HEK293T (cell line): ENCODE measurements around the gene ARID1B.

Source experiments
- CTCF ChIA-PET: fragments of 350-600 bp; formaldehyde crosslinking; extraction: SDS; loops from one replicate; lab custom pipeline; 2021; ENCODE audit warnings: antibody characterized with exemption, inconsistent platforms; lab: Yijun Ruan, JAX
- POLR2A ChIA-PET: fragments of 350-600 bp; formaldehyde crosslinking; extraction: SDS; loops from one replicate; lab custom pipeline; 2020; ENCODE audit warnings: antibody characterized with exemption, inconsistent platforms; lab: Yijun Ruan, JAX
- DNase-seq: peaks from one replicate; pipeline ENCODE4 v3.0.0; 2012; ENCODE audit warnings: mixed read lengths; ENCODE audit errors: extremely low spot score
- ARNT ChIP-seq: fragments of 450-650 bp; IDR thresholded peaks from 2 replicates; pipeline ENCODE4 v1.6.1; 2017; ENCODE audit warnings: mild to moderate bottlenecking
- BHLHE40 ChIP-seq: fragments of 450-650 bp; IDR thresholded peaks from 2 replicates; pipeline ENCODE4 v1.6.1; 2016; ENCODE audit warnings: mild to moderate bottlenecking, moderate library complexity, borderline replicate concordance
- CTBP1 ChIP-seq: fragments of 450-650 bp; IDR thresholded peaks from 2 replicates; pipeline ENCODE4 v1.6.1; 2016; ENCODE audit warnings: borderline replicate concordance
- ELF4 ChIP-seq: fragments of 450-650 bp; IDR thresholded peaks from 2 replicates; pipeline ENCODE4 v1.6.1; 2017; ENCODE audit warnings: antibody characterized with exemption
- FOXA1 ChIP-seq: fragments of 450-650 bp; IDR thresholded peaks from 2 replicates; pipeline ENCODE4 v1.6.1; 2016; ENCODE audit warnings: mild to moderate bottlenecking
- FOXK2 ChIP-seq: fragments of 450-650 bp; IDR thresholded peaks from 2 replicates; pipeline ENCODE4 v1.6.1; 2016; ENCODE audit warnings: mild to moderate bottlenecking
- FOXM1 ChIP-seq: fragments of 450-650 bp; IDR thresholded peaks from 2 replicates; pipeline ENCODE4 v1.6.1; 2017; ENCODE audit warnings: mild to moderate bottlenecking, borderline replicate concordance
- HDGF ChIP-seq: fragments of 450-650 bp; IDR thresholded peaks from 2 replicates; pipeline ENCODE4 v1.6.1; 2017; ENCODE audit warnings: antibody characterized with exemption, borderline replicate concordance
- L3MBTL2 ChIP-seq: fragments of 450-650 bp; conservative IDR thresholded peaks from 2 replicates; pipeline ENCODE4 v1.6.1; 2016; ENCODE audit warnings: mild to moderate bottlenecking
- LEF1 ChIP-seq: fragments of 450-650 bp; IDR thresholded peaks from 2 replicates; pipeline ENCODE4 v1.6.1; 2017; ENCODE audit warnings: mild to moderate bottlenecking, borderline replicate concordance
- NFRKB ChIP-seq: fragments of 450-650 bp; IDR thresholded peaks from 2 replicates; pipeline ENCODE4 v1.6.1; 2016; ENCODE audit warnings: mild to moderate bottlenecking, moderate library complexity
- PKNOX1 ChIP-seq: fragments of 450-650 bp; IDR thresholded peaks from 2 replicates; pipeline ENCODE4 v1.6.1; 2016
- SP1 ChIP-seq: fragments of 450-650 bp; IDR thresholded peaks from 2 replicates; pipeline ENCODE4 v1.6.1; 2017
- SUZ12 ChIP-seq: fragments of 450-650 bp; IDR thresholded peaks from 2 replicates; pipeline ENCODE4 v1.6.1; 2016; ENCODE audit warnings: mild to moderate bottlenecking
- TARDBP ChIP-seq: fragments of 450-650 bp; IDR thresholded peaks from 2 replicates; pipeline ENCODE4 v1.6.1; 2016
- ZNF384 ChIP-seq: fragments of 450-650 bp; IDR thresholded peaks from 2 replicates; pipeline ENCODE4 v1.6.1; 2016

Gene ARID1B

GRCh38 chr6:156985309-156985708, 208.1 kb downstream of the ARID1B start:
- TF ChIP-seq FOXK2 (no peak), ZNF384 (no peak), PKNOX1 (peak; percentile 74), NFRKB (no peak), SUZ12 (no peak), CTBP1 (no peak)
- ChIA-PET CTCF (no interaction called here), POLR2A (no interaction called here)
- no peak for DNase-seq

GRCh38 chr6:156988276-156989158, 211.3 kb downstream of the ARID1B start:
- ChIA-PET CTCF (interaction anchor here (0.5 to 0.6 kb wide), 2 partner anchors 16 to 1786 kb away, joined by 4 to 7 read pairs; no protein-coding TSS in a partner anchor), POLR2A (interaction anchor here (1.2 to 1.3 kb wide), 2 partner anchors 9 to 33 kb away, joined by 3 read pairs; no protein-coding TSS in a partner anchor)
- no peak for DNase-seq
- TF ChIP-seq CTBP1, result no peak
- no peak for TF ChIP-seq SP1
- no peak for TF ChIP-seq ELF4
- TF ChIP-seq ZNF384, result no peak
- no peak for TF ChIP-seq HDGF
- no peak for TF ChIP-seq FOXK2

- no peak for TF ChIP-seq PKNOX1
- no peak for TF ChIP-seq HDGF
- no peak for TF ChIP-seq ZNF384
- no peak for TF ChIP-seq FOXA1
- TF ChIP-seq SUZ12, result no peak
- TF ChIP-seq TARDBP, result no peak
- ChIA-PET POLR2A (interaction anchor here (1.2 to 1.3 kb wide), 2 partner anchors 10 to 32 kb away, joined by 3 read pairs; no protein-coding TSS in a partner anchor), CTCF (no interaction called here)
- DNase-seq, result no peak
Observed at GRCh38 chr6:156989159-156989806, 212.1 kb downstream of the ARID1B start.

- TF ChIP-seq SUZ12 (no peak), ARNT (0 out of 2 replicates have a peak, but pooled peaks have one; percentile 35)
- no peak for DNase-seq
- CTCF ChIA-PET, result interaction anchor here (0.5 kb wide), 1 partner anchor 330 kb away, joined by 3 read pairs; no protein-coding TSS in a partner anchor
- POLR2A ChIA-PET, result no interaction called here
Observed at GRCh38 chr6:156992020-156992804, 215.0 kb downstream of the ARID1B start.

GRCh38 chr6:156993713-156994112, 216.5 kb downstream of the ARID1B start:
- TF ChIP-seq PKNOX1 (no peak), SP1 (no peak), L3MBTL2 (no peak), ARNT (no peak), CTBP1 (no peak), ZNF384 (no peak), NFRKB (no peak), FOXK2 (no peak), TARDBP (no peak), BHLHE40 (no peak), SUZ12 (no peak), FOXA1 (no peak)
- DNase-seq, result no peak
- POLR2A ChIA-PET, result no interaction called here
- CTCF ChIA-PET, result no interaction called here

- ChIA-PET CTCF (no interaction called here), POLR2A (no interaction called here)
- peak; percentile 31 for DNase-seq
- TF ChIP-seq ZNF384 (no peak), TARDBP (no peak), HDGF (no peak), FOXM1 (no peak), BHLHE40 (no peak), FOXK2 (no peak), SUZ12 (no peak), PKNOX1 (no peak), LEF1 (no peak)
Observed at GRCh38 chr6:156994215-156995076, 217.3 kb downstream of the ARID1B start.
